Fibroblast of peridontal ligament (primary cell): ENCODE data around the gene CSF2.

Source experiments
- DNase-seq: peaks from one replicate; pipeline ENCODE4 v3.0.0-alpha.2; 2010; ENCODE audit errors: extremely low read depth

Gene CSF2

DNA sequence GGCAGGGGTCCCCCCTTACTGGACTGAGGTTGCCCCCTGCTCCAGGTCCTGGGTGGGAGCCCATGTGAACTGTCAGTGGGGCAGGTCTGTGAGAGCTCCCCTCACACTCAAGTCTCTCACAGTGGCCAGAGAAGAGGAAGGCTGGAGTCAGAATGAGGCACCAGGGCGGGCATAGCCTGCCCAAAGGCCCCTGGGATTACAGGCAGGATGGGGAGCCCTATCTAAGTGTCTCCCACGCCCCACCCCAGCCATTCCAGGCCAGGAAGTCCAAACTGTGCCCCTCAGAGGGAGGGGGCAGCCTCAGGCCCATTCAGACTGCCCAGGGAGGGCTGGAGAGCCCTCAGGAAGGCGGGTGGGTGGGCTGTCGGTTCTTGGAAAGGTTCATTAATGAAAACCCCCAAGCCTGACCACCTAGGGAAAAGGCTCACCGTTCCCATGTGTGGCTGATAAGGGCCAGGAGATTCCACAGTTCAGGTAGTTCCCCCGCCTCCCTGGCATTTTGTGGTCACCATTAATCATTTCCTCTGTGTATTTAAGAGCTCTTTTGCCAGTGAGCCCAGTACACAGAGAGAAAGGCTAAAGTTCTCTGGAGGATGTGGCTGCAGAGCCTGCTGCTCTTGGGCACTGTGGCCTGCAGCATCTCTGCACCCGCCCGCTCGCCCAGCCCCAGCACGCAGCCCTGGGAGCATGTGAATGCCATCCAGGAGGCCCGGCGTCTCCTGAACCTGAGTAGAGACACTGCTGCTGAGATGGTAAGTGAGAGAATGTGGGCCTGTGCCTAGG, at the start of gene CSF2:
CSF2 (plus strand) TSS at position 559 of the 783 bp plus-strand sequence; CDS start at position 594, 35 bp downstream.
- DNase-seq = no peak

DNA sequence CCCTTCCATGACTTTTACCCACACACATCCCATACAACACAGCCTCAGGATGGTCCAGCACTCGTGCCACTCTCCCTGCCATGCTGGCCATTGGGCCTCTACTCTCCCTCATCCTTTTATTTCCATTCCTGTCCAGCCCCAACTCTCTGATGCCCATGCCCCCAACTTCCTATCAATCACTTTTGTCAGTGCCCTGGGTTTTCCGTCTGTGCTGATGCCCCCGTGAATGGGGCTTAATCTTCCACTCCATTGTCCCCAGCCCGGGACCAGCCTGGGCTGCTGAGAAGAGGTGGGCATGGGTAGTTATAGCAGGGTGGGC, 49.5 kb upstream of the CSF2 start:
- no peak for DNase-seq

DNA sequence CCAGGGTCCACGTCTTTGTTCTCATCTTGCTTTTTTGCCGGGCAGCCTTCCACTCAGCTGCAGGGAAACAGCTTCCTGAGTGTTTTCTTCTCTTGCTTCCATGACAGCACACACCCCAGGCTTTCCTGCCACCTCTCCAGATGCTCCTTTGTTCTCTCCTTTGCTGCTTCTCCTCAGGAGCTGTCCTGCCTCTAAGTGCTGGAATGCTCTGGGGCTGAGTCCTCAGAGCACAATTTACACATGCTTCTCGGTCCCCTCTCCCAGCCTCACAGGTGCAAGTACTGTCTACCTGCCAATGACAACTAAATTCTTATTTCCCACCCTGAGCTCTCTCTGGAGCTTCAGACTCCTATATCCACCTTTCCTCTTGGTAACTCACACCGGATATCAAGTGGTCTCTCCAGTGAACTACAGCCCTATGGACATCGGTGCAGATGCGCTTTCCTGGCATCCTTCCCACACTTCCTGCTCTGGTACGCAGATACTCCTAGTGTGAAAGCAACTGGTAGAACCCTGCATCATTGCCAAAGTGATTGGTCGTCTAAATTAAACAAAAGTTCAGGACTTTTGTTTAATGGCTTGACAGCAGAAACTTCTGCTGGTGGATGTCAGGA, 48.7 kb upstream of the CSF2 start:
- no peak for DNase-seq

DNA sequence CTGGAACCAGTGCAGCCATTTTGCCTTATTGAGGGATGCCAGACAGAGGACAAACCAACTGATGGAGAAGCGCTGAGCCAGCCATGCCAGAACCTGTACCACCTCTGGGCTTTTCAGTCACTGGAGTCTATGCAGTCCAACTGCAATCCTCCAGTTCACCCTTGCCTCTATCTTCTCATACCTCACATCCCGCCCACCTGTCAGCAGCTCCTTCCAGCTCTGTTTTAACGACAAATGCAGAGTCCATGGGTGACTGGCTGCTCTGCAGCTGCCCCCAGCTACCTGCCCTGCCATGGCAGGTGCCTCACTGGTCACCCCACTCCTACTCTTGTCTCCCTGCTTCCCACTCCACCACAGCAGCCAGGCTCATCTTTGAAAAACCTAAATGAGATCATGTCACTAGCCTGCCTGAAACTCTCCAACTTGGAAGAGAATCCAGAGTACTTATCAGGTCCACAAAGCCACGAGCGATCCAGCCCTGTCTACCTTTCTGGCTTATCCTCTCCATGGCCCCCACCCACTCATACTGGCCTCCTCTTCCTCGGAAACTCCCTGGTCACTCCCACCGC, 48.1 kb upstream of the CSF2 start:
- no peak for DNase-seq

DNA sequence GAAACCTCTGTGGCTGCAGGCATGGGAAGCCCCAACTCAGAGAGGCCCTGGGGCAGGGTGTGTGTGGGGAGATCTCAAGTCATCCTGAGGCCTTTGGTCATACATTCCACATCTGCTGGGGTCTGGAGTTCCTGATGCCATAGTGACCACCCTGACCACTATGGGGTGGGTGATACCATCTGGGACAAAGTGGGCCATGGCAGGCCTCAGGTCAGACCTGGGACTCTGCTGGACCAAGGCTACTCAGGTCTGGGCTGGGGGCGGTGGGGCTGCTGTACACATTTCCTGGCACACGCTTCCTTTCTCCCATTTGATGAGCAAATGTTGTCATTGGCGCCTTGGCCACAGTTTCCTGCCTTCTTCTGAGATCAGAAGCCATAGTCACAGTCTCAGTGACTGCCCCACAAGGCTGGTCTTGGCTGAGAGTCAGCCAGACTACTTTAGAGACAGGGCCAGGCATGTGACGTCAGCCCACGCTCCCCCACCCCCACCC, 47.0 kb upstream of the CSF2 start:
- DNase-seq = no peak

DNA sequence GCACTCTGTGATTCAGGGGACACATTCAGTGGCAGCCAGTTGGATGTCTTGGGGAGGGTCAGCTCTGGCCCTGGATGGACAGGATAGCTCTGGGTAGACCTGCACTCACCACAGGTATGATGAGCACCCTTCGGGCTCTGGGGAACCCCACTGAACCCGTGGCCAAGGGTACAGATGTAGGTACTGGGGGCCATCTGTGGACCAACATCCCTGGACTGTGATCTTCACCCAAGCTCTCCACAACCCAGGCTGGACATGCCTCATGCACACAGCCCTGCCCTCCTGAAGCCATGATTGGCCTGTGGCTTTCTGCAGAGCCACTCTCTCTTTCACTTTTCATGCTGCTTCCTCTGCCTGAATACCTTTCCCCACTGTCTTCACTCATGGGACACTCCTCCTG, 46.6 kb upstream of the CSF2 start:
- DNase-seq = no peak

DNA sequence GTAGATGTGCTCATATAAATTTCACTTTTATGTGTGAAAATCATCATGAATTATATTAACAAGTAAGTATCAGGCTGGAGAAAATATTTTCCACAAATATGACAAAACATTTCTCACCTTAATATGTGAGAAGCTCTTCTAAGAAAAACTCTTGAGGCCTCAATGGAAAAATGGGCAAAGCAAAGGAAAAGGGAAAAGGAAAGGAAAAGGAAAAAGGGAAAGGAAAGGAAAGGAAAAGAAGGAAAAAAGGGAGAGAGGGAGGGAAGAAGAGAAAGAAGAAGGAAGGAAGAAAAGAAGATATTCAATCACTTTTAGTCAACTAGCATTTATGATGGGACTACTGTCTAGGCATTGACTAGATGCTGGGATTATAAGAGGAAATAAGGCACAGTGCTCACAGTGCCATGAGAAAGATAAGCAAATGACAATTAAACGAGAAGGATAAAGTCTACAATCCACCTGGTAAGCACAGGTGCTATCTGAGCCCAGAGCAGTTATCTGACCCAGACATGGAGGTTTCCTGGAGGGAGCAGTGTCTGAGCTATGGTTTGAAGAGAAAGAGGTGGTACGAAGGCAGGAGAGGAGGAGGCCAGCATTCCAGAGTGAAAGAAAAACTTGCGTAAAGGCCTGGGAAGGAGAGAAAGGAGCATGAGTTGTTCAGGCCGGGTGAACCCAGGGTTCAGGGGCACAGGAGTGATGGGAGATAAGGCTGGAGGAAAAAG, 43.8 kb upstream of the CSF2 start:
- DNase-seq = no peak

DNA sequence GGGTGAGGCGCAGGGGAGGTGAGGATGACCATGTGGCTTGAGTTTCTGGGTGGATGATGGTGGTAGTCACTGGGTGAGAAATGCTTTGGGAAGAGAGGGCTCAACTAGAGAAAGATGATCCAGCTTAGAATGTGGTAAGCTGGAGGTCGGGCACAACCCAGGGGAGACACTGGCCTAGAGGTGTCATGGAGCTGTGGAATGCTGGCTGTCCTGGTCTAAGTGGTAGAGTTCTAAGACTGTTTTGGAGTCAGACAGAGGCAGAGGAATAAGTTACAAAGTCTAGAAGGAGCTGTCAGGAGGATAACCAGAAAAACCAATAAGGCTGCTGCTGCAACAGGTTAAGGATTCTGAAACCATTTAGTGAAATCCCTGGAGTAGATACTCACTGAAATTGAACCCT, 43.0 kb upstream of the CSF2 start:
- DNase-seq = no peak

DNA sequence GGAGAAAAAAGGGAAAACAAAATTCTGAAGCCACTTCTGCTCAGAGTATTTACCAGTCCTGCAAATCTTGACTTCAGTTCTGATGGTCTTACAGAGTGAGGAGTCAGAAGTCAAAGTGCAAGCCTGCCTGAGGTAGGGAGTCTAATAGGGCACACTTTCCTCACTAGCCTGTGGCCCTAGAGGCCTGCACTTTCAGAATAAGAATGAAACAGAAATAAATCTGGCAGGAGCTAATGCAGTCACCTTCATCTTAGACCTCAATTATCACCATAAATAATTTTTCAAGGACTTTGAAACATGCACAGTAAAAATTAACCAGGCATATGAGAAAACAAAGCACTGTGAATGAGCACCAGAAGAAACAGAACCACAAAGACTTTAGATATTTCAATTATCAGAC, 41.4 kb upstream of the CSF2 start:
- DNase-seq = no peak

DNA sequence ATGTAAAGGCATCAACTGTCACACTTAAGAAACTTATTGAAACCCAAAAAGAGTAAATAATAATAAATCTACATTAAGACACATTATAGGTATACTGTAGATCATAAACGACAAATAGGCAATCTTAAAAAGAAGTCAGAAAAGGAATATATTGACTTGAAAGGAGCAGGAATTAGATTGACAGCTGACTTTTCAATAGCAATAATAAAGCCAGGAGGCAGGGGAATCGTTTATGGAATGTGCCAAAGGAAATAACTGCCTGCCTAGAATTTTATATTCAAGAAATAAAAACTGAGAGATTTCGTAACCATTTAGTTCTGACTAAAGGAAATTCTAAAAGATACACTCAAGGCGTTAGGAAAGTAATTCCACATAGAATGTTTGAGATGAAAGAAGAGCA, 40.5 kb upstream of the CSF2 start:
- no peak for DNase-seq

DNA sequence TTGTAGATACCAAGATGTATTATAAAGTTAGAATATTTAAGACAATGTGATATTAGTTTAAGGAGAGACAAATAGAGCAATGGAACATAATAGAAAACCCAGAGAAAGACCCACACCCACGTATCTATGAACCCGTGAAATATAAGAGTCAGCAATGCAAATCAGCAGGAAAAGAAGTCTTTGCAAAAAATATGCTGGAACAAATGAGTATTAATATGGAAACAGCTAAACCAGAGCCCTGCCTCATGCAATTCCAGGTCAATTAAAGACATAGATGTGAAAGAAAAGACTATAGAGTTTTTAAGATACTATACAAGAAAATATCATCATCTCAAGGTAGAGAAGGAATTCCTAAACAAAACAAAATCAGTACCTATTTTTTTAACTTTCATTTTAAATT, 36.2 kb upstream of the CSF2 start:
- DNase-seq = no peak

DNA sequence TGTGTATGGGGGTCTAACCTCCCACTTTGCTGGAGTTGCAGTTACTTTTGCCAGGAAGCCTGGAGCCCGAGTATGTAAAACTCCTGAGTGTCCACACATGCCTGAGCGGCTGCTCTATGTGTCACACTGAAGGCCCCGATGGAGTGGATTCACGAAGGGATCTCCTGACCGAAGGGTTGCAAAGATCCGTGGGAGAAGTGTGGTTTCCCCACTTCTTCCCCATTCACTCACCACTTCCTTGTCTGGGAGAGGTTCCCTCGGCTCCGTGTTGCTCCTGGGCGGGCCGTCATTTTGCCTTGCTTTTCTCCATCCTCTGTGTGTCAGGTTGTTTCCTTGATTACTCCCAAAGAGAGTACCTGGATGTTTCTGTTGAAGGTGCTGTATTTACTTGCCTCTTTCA, 29.4 kb upstream of the CSF2 start:
- DNase-seq = no peak

DNA sequence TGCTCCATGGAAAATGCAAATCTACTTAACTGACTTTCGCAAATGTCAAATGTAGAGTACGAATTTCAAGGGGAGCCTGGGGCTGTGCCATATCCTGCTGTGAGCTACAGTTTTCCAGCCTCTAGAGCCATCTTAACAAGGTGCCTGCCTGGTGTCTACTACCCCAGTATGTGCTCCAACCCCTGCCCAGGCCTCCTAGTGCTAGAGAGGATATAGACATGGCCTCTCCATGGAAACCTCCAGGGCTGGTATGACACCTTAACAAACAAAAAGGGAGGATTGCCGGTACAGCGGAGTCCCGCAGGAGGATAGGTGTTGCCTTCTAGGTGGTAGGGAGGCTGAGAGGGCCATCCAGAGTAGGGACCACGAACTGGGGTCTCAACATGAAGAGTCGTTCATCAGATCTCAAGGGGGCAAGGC, 26.7 kb upstream of the CSF2 start:
- DNase-seq = no peak

DNA sequence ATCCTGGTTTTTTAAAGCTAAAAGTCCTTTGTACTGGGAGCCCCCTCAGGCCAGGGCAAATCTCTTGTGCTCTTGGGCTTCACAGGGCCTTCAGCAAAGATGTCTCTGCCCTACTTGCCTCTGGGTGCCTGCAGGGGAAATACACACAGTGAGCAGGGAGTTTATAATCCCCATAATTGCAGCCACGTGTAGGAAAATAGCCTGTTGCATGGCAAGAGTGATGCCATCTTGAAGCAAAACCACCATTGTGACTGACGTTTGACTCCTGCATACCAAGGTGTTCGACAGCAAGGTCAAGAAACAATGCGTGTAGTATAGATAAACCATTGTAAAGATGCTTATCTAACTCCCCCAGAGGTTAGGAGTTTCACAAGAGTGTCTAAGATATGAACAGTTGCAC, 24.5 kb upstream of the CSF2 start:
- DNase-seq = no peak

DNA sequence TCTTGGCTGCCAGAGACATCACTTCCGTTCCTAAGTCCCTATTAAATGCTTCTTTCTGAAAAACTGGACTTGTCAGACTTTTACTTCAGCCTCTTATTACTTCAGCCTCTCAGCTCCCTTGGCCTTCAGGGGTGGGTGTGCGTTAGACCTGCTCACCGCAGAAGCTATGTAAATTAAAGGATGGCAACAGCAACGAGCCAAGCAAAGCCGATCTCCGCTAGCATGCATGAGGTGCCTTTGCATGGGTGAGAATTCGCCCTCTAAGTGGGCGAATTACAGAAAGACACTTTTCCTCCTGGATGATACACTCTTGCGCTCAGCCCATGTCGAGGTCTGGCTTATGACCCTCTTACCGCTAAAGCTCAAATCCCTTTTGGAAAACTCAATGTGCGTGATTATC, 24.0 kb upstream of the CSF2 start:
- DNase-seq = no peak

DNA sequence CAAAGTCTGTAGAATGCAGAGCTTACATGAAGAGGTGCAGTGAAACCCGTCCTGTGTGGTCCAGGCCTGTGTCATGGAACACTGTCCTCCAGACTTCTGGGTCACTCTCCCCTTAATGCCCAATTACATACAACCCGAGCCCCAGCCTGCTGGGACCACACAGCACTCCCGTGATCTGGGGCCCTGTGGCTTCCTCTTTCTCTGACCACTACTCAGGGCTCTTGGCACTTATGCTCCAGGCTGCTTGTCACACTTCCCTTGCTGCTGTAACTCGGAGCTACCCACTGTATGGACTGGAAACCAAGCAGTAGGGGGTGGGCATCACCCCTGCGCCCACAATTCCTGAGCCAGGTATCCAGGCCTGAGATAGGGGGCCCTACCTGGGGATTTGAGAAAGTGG, 23.5 kb upstream of the CSF2 start:
- DNase-seq = no peak

DNA sequence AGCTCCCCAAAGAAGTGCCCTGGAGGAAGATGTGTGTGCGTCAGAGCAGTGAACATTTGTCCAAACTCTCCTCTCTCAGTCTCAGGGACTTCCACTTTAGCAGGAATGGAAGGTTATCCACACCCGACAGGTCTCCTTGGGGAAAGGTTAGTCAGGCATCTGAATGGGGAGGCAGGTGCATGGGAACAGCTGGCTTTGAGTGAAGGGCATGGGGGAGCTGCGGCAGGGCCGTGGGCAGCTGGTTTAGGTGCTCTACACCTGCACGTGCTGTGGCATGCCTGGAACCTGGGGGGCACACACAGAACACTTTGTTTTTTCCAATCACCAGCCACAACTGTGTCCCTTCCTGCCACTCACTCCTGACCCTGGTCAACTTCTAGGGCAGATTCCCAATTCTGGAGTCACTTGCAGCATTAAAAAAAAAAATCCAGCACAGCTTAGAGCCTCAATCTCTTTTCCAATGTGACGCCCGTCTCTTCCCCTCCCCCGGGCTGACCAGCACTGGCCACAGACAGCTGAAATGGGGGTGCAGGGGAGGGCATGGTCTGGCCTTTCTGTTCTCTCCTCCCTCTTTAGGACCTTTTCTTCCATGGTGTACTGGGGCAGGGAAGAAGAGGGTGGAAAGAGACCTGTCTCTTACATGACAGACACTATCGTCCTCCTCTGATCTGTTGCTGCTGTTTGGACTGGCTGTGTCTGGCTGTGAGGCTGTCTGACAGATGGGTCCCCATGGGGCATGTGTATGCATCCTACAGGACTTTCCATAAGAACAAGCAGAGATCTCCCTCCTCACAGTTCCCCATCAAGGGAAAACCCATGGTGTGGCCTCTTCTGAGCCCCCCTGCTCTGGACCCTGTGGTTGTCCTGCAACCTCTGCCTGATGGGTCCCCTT, 22.7 kb upstream of the CSF2 start:
- no peak for DNase-seq

DNA sequence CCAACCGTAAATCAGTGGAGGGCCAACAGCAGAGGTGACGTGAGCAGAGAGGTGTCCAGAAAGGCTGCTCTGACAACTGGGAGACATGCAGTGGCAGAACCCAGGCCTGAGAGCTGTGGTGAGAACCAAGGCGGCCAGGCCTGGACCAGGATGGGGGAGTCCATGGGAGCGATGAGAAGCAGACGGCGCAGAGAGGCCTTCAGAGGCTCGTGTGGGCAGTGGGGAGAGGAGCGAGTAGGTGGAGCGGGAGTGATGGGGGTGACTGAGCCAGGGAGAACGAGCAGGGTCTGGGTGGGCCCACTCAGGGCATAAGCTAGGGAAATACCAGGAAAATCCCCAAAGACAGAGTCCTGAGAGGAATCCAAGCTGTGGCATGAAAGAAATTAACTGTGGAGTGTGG, 21.1 kb upstream of the CSF2 start:
- no peak for DNase-seq

DNA sequence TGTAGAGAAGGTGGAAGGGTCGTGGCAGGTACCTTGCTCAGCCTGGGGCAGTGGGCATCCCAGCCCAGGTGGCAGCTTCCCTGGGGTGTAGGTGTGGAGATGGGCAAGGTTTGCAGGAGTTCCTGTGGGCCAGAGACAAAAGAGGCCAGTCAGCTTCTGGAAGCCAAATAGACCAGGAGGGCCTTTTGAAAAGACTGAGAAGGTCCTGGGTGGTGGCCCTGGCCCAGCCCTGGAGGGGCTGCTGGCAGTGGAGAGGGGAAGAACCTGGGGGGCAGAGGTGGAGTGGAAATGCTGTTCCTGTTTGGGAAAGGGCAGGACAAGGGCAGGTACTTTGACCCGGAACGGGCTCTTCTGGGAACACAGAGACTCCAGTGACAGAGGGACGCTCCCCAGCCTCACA, 20.1 kb upstream of the CSF2 start:
- no peak for DNase-seq

DNA sequence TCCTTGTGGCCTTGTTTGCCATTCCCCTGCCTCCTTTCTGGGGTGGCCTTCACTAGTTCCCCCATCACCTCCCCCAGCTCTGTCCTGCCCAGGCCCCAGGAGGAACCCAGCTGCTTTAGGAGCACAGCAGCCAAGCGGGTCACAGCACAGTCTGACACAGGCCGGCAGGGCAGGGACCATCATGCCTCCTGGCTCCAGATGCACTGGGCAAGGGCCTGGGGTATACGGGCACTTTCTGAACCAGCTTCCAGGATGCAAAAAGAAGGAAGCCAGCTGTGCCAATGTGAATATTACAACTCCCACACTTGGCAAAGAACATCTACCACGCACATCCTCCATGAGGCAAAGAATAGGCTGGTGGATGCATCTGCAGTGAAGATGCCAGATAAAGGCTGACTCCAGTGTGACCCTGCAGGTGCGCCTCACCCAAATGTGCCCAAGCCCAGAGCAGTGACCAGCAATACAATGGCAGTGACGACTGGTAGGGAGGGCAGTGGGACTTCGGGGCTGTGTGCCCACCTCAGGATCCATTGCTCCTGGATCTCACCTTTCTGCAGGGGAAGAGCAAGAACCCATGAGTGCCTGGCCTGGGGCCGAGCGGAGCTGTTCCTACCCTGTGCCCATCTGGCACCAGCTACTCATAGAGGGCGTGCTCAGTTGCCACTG, 19.4 kb upstream of the CSF2 start:
- DNase-seq = no peak
